T-helper 22 cell (primary cell): ENCODE measurements around the gene KRTAP9-2.
"Not testable (repeated sequence)": the region's sequence is repeated elsewhere in the genome, so short reads cannot be mapped to it uniquely, and the experiment has no call there.

Experiments
- DNase-seq: peaks from one replicate; pipeline ENCODE4 v3.0.0-alpha.2; 2020; ENCODE audit warnings: low read depth

Gene KRTAP9-2

GRCh38 chr17:41237116-41237515, 10.7 kb downstream of the KRTAP9-2 start:
- DNase-seq: not testable (repeated sequence)

- DNase-seq: not testable (repeated sequence)
These were observed 11.5 kb downstream of the KRTAP9-2 start, which contains the start of gene KRTAP9-8 for GRCh38 chr17:41237949-41238437. KRTAP9-8 (plus strand) TSS chr17:41237999; CDS start chr17:41238052, 53 bp downstream.

GRCh38 chr17:41246995-41247787, 20.7 kb downstream of the KRTAP9-2 start:
- DNase-seq: not testable (repeated sequence)

- not testable (repeated sequence) for DNase-seq
These were observed 23.3 kb downstream of the KRTAP9-2 start, which contains the start of gene KRTAP9-4 for GRCh38 chr17:41249637-41250240. KRTAP9-4 (plus strand) TSS chr17:41249687; CDS start chr17:41249721, 34 bp downstream.

GRCh38 chr17:41251261-41251660, 24.8 kb downstream of the KRTAP9-2 start:
- DNase-seq: no peak

GRCh38 chr17:41254861-41255260, 28.4 kb downstream of the KRTAP9-2 start:
- no peak for DNase-seq

- DNase-seq: not testable (repeated sequence)
These were observed 29.2 kb downstream of the KRTAP9-2 start, which contains the start of gene KRTAP9-9 for GRCh38 chr17:41255381-41256290. KRTAP9-9 (plus strand) TSS chr17:41255384.

GRCh38 chr17:41256291-41256685, 29.8 kb downstream of the KRTAP9-2 start:
- DNase-seq: no peak

GRCh38 chr17:41258406-41258805, 32.0 kb downstream of the KRTAP9-2 start:
- no peak for DNase-seq

GRCh38 chr17:41263212-41263611, 36.8 kb downstream of the KRTAP9-2 start:
- no peak for DNase-seq

GRCh38 chr17:41264599-41264998, 38.2 kb downstream of the KRTAP9-2 start:
- DNase-seq: no peak

- DNase-seq: no peak
These were observed 38.6 kb downstream of the KRTAP9-2 start, which contains the start of gene KRTAP9-6 for GRCh38 chr17:41265078-41265477. KRTAP9-6 (plus strand) TSS chr17:41265378; CDS start chr17:41265378, 0 bp downstream.

GRCh38 chr17:41267711-41268110, 41.3 kb downstream of the KRTAP9-2 start:
- no peak for DNase-seq

- DNase-seq: not testable (repeated sequence)
These were observed 44.9 kb downstream of the KRTAP9-2 start for GRCh38 chr17:41271323-41271722.

- no peak for DNase-seq
These were observed 45.4 kb downstream of the KRTAP9-2 start for GRCh38 chr17:41271858-41272257.

- DNase-seq: not testable (repeated sequence)
These were observed 49.3 kb downstream of the KRTAP9-2 start, which contains the start of gene KRTAP9-7 for GRCh38 chr17:41275648-41276190. KRTAP9-7 (plus strand) TSS chr17:41275698; CDS start chr17:41275698, 0 bp downstream.
